NCI-H146 treated with DMSO at 0.1 percent for 48 hours (cell line): ENCODE results near the gene SNX9.
"Not testable (repeated sequence)": the region's sequence is repeated elsewhere in the genome, so short reads cannot be mapped to it uniquely, and the experiment has no call there.

Experiments used
- DNase-seq: peaks from one replicate; lab custom pipeline; 2025; ENCODE audit not compliant: unreplicated experiment; lab: John Stamatoyannopoulos, UW

The SNX9 gene

GRCh38 chr6:157950899-157951298 is 127.9 kb downstream of the SNX9 start:
- not testable (repeated sequence) for DNase-seq

GRCh38 chr6:157951828-157952227 is 128.8 kb downstream of the SNX9 start:
- DNase-seq, result no peak

DNA sequence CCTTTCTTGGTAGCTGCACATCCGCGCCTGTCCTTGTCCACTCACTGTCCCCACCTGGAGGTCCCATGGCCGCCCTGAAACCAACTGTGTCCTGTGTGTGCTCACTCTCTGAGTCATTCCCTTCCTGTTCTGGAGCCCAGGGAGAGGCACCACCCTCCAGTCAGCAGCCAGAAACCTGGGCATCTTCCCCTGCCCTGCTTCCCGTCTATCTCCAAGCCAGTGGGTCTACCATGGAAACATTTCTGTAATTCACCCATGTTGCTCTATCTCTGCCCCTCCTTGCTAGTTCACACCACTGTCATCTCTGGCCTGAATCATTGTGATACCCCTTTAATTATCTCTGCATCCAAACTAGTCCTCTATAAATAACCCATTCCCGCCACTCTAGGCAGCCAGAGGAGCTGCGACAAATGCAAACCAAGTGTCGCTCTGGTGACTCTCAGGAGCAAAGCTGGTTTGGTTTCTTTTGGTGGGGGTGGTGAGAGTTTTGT is 129.9 kb downstream of the SNX9 start:
- DNase-seq, result no peak

DNA sequence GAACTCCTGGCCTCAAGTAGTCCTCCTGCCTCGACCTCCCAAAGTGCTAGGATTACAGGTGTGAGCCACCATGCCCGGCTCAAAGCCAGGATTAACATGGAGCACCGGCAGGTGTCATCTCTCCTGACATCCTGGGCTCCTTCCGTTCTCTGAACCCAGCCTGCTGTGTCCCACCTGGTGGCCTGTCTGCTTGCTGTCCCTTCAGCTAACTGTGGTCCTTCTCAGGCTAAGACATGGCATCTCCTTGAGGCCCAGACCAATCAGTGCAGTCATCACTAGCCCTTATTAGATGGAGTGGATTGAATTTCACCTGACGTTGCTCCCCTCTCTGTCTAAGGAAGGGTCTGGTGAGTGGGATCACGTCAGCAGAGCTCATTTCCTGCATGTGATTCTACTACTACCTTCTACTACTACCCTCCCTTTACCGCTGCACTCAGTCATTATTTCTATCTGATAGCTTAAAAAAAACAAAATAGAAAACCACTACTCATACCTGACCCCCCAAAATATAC is 130.6 kb downstream of the SNX9 start:
- DNase-seq, result peak; percentile 74

DNA sequence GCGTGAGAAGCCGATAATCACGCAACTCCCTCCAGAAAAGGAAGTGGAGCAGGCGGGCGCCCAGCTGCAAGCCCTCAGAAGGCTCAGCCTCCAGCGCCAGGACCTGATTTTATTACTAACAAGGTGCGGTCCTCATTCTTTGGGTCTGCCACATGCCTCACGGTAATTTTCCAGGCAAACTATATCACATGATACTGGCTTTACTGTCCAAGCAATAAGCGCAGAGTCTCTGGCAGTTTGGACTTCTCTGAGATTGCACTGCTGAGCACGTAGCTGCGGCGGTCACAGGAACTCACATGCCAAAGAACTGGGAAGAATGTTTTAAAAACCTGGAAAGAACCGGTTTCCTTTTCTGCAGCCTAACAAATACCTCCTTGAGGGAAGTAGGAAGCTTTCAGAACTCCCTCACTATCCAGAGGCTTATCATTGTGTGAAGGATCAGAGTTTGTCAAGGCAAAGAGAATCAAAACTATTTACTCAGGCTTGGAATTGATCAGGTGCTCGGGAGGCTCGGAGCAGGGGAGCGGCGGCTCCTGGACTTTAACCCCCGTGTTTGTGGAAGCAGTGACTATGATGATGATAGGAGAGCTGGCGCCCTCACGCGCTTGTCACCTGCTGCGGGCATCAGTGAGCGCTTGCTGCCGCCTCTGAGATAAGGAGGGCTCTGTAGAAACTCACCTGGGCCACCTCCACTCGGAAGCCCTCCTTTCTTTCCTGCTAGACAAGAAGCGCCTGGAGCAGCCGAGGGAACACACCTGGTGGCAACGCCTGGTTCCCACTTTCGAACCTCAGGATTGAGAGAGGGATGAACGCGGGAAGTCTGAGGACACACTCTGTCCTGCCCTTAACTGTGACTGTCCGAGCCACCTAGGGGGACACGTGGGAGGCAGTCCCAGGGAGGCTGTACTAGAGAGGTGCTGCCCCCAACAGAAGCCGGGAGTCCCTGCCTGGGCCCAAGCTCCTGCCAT is 131.4 kb downstream of the SNX9 start:
- DNase-seq, result peak; percentile 82

DNA sequence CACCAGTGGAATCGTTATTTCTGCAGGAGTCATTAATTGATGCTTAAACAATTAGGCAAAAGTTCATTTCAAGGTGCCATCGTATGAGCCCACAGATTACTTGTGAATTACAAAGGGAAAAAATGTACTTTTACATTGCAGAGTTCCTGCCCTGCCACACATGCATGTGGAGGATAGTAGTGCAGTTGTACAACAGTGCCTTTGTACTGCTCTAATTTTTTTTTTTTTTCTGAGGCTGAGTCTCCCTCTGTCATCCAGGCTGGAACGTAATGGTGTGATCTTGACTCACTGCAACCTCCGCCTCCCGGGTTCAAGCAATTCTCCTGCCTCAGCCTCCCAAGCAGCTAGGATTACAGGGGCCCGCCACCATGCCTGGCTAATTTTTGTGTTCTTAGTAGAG is 132.6 kb downstream of the SNX9 start:
- no peak for DNase-seq

DNA sequence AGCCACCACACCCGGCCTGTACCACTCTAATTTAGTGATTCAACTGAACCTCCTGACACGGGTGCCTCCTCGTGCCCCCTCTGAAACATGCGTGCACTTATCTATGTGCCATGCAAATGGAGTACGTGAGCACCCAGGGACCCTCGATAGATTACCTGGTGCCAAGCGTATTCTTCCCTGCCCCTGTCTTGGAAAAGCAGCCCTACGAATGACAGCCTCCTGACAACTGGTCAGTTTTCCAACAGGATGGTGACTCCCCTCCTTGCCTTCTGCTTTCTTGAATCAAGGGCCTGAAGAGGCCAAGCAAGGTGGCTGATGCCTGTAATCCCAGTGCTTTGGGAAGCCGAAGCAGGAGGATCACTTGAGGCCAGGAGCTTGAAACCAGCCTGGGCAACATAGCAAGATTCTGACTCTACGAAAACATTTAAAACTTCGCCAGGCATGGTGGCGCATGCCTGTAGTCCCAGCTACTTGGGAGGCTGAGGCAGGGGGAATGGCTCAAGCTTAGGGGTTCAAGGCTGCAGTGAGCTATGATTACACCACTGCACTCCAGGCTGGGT is 133.2 kb downstream of the SNX9 start:
- no peak for DNase-seq

DNA sequence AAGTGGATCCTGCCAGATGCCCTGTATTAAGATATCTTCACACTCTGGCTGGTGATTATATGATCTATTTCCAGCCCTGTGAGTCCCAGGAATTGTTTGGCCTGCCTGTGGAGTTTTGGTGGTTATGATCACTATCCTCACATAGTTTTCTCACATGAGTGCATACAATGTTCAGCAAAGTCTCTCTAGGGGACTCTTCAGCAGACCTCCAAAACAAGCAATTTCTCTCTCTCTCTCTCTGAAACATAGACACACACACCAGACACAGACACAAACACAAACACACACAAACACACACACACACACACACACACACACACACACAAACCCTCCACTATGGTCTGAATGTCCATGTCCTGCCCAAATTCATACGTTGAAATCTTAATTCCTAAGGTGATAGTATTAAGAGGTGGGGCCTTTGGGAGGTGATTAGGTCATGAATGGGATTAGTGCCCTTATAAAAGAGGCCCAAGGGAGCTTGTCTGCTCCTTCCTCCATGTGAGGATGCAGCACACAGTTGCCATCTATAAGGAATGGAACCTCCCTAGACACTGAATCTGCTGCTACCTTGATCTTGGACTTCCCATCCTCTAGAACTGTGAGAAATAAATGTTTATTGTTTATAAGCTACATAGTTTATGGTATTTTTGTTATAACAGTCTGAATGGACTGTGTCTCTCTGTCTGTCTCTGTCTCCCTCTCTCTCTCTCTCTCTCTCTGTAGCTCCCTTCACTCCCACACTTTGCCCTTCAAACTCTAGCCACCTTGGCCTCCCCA is 136.6 kb downstream of the SNX9 start:
- DNase-seq, result no peak

DNA sequence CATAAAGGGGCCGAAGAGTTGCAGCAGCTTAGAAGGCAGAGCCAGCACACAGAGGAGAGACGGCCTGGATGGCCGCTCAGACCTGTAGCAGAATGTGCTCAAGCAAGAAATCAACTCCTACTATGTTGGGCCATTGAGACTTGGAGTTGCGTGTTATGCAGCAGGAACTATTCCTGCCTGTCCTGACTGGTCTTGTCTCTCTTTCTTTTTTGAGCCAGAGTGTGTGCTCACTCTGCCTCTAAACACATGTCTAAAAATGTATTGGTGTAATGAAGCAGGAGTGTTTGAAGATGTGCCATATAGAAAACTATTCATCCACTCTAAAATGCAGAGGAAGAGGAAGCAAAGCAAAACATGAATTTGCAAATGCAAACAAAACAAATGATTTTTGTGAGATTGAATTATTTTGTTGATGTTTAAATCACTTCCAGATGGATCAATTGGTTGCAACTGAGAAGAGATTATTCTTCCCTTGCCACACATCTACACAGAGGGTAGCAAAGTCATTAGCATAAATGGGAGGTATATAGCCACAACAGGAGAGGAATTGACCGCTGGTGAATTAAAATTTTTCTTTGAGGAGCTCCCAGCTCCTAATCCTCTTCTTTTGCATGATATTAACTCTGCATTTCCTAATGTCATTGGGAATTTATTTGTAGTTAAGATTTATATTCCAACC is 138.2 kb downstream of the SNX9 start:
- no peak for DNase-seq

DNA sequence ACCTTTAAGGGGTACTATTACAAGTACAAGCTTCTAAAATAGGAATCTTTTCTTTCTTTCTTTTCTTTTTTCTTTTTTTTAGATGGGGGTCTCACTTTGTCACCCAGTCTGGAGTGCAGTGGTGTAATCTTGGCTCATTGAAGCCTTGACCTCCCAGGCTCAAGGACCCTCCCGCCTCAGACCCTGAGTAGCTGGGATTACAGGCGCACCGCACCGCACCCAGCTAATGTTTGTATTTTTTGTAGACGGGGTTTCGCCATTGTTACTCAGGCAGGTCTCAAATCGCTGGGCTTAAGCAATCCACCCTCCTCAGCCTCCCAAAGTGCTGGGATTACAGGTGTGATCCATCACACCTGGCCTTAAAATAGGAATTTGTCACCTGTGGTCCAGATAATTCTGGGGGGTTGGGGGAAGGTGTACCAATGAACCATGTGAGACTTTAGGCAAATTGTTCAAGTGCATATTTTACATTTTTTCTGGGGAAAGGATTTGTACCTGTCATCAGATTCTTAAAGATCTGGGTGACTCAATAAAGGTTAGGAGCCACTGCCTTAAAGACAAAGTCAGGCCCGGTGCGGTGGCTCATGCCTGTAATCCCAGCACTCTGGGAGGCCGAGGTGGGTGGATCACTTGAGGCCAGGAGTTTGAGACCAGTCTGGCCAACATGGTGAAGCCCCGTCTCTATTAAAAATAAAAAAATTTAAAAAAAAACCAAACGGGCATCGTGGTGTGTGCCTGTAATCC is 139.0 kb downstream of the SNX9 start:
- no peak for DNase-seq

DNA sequence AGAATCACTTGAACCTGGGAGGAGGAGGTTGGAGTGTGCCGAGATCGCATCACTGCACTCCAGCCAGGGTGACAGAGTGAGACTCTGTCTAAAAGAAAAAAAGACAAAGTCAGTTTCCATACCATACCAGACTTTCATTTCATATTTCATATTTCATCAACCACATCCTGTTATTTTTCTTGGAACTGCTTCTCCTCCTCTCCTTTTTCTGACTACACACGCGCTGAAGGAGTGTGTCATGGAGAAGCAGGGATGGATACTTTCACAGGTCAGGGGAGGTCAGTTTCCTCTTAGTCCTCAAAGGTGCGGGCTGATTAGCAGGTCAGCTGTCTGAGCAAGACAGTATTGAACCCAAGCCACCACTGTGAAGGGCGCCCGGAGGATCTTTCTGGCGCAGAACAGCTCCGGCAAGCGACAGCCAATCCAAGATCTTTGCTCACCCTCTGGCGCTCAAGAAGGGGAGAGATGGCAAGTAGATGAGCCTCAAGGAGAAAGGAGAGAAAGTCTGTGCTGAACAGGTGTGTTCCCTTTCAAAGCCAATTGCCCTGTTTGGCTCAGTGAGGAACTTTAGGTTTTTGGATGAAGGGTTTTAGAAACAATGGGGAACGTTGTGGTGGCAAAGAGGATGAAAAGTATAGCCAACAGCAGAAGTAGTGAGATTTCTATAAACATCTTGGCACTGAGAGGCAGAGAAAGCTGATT is 139.7 kb downstream of the SNX9 start:
- DNase-seq, result no peak

GRCh38 chr6:157964100-157964499 is 141.1 kb downstream of the SNX9 start:
- no peak for DNase-seq

GRCh38 chr6:157965387-157965786 is 142.3 kb downstream of the SNX9 start:
- no peak for DNase-seq

DNA sequence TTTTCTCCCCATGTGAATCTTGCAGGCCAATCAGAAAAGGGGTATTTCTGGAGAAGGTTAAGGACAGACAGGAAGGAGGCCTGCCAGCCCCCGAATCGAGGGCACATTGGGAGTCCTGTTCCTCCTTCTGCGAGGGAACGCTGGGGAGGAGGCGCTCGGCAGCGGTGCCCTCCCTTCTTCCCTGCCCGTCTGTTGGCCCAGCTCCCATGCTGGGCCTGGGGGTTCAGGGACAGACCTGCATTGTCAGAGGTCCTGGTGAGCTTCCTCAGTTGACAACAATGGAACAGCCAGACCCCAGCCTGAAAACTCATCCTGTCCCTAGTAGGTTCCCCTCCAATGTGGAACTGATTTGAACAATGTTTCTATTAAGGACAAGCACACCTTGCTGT is 143.5 kb downstream of the SNX9 start:
- no peak for DNase-seq

GRCh38 chr6:157967020-157967419 is 144.0 kb downstream of the SNX9 start:
- DNase-seq, result peak; percentile 59

- no peak for DNase-seq
Observed at GRCh38 chr6:157967486-157967885, 144.4 kb downstream of the SNX9 start.

DNA sequence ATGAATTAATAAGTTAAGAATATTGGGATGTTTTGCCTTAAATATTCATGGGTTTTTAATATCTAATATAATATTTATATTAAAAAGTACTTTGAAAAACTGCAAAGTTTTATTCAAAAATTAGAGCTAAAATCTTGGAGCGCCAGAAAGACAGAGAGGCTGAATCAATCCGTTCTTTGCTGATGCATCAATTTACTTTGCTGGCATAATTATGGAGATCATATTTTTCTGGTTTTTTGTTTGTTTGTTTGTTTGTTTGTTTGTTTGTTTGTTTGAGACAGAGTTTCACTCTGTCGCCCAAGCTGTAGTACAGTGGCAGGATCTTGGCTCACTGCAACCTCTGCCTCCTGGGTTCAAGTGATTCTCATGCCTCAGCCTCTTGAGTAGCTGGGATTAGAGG is 149.1 kb downstream of the SNX9 start:
- not testable (repeated sequence) for DNase-seq

GRCh38 chr6:157974341-157974894 is 151.4 kb downstream of the SNX9 start:
- no peak for DNase-seq

DNA sequence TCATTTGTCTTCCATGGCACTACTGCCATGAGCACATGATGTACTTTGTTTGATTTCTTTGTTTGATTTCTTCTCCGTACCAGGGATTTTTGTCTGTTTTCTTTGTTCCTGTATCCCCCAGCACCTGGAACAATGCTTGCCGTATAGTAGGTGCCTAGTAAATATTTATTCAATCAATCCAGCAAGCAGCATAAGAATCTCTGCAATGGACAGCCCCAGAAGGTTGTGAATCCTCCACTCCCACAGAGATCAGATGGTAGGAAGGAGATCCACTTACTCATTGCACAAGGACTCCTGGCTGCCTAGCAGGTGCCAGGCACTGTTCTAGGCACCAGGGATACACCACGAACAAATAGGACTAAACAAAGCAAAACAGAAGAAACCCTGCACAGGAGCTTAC is 151.9 kb downstream of the SNX9 start:
- DNase-seq, result peak; percentile 55
